ENCODE data around the gene FUS. TPM values are rescaled to one million over a fixed set of nuclear protein-coding genes. Genes with fewer than 3 reads are reported as not detected.
A peak's percentile ranks its signal among the peaks of the same experiment; 100 is the strongest.
"Not testable (repeated sequence)": the region's sequence is repeated elsewhere in the genome, so short reads cannot be mapped to it uniquely, and the experiment has no call there.

Gene FUS
- total and polyA plus RNA-seq, 2 of the 8 experiments (the other 6 are each of a cell fraction or from before 2014, with no cell fraction given): 484 to 685 TPM

DNA sequence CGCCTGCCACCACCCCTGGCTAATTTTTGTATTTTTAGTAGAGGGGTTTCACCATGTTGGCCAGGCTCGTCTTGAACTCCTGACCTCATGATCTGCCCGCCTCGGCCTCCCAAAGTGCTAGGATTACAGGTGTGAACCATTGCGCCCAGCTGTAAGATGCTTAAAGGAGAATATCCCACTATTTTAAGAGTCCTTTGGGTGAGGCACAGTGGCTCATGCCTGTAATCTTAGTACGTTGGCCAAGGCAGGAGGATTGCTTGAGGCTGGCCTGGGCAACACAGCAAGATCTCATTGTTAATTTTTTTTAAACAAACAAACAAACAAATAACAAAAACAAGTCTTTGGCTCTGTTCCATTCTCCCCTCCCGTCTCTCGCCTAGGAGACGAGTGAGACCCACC is 38.9 kb upstream of the FUS start:
- ChIA-PET CTCF (ENCODE audit: partially characterized antibody) (interaction anchor here (1.8 to 8.1 kb wide), 4 partner anchors 17 to 156 kb away, joined by 7 to 56 read pairs (median 12); partner anchors contain the start of genes BCKDK and HSD3B7), POLR2A (ENCODE audit: partially characterized antibody) (interaction anchor here (1.0 to 34.9 kb wide), 5 partner anchors 20 to 57 kb away, joined by 3 to 713 read pairs (median 73); partner anchors contain the start of genes BCKDK, FUS, KAT8 and PRSS8)
- Histone ChIP-seq H3K4me1 (replicated peaks in 1 of 4; ENCODE audit: control insufficient read depth in 3 of 4, insufficient read depth in 4 of 4, low read length in 3 of 4) (peaks cover 5 to 28% (median 23%) of the 10 kb centered on the region in 4 experiments), H4K8ac (ENCODE audit: extremely low read depth, insufficient read depth, low read length) (peak overlapping the region; percentile 7; the same call in 1 of the 2 replicates), H3K4me2 (ENCODE audit: insufficient read depth in 1 of 2, low read depth in 2 of 2, low read length in 2 of 2) (peak overlapping the region; percentile 51 to 53; a peak in 2 of 4 replicates), H2BK15ac (ENCODE audit: low read length) (peak overlapping the region; percentile 99), H2BK12ac (ENCODE audit: low read depth, low read length) (peak overlapping the region; percentile 94), H2BK120ac (replicated peaks; ENCODE audit: low read depth, low read length) (peak overlapping the region; percentile 47), H2AK5ac (ENCODE audit: low read depth, low read length) (peak overlapping the region; percentile 85; the same call in 1 of the 2 replicates), H4K91ac (replicated peaks; ENCODE audit: insufficient read length, low read length) (peak overlapping the region; percentile 96), H2BK5ac (ENCODE audit: low read depth, low read length) (peak overlapping the region; percentile 58; the same call in 1 of the 2 replicates), H2BK20ac (ENCODE audit: low read length) (peak overlapping the region; percentile 87; the same call in 1 of the 2 replicates), H4K5ac (ENCODE audit: insufficient read length, low read depth, low read length) (peak overlapping the region; percentile 81), H3K18ac (ENCODE audit: extremely low read depth, low read length) (0 out of 2 replicates have a peak overlapping the region, but pooled peaks have one; percentile 78), H3K27me3 (replicated peaks in 1 of 4; ENCODE audit: control insufficient read depth in 3 of 4, extremely low read depth in 1 of 4, insufficient read depth in 3 of 4, low read length in 3 of 4) (peaks cover 1 to 13% (median 9%) of the 10 kb centered on the region in 4 experiments; a peak in 5 of 7 replicates)
- not testable (repeated sequence) for H3K27ac ChIP-seq (ENCODE audit: low read depth, low read length); DNase-seq (ENCODE audit: low read depth in 1 of 2, low spot score in 2 of 2); H3K36me3 ChIP-seq (ENCODE audit: control insufficient read depth in 2 of 4, insufficient read depth in 4 of 4, low read length in 3 of 4); H3K14ac ChIP-seq (ENCODE audit: insufficient read length); H3K23ac ChIP-seq (ENCODE audit: insufficient read length); H3K56ac ChIP-seq (replicated peaks; ENCODE audit: insufficient read length, low read depth, low read length); H3K79me2 ChIP-seq (ENCODE audit: control insufficient read depth in 1 of 2, insufficient read depth in 2 of 2, low read length in 2 of 2); H3K23me2 ChIP-seq (ENCODE audit: low read depth, low read length); H3K9ac ChIP-seq (replicated peaks in 1 of 4; ENCODE audit: extremely low read depth in 1 of 4, low read depth in 3 of 4, low read length in 3 of 4); H4K20me1 ChIP-seq (replicated peaks in 1 of 2; ENCODE audit: control insufficient read depth in 1 of 2, insufficient read depth in 2 of 2, low read length in 2 of 2); H3K4ac ChIP-seq (replicated peaks; ENCODE audit: insufficient read length, low read depth, low read length); H3K79me1 ChIP-seq (ENCODE audit: low read depth, low read length); H3K4me3 ChIP-seq (ENCODE audit: extremely low read depth in 1 of 4, insufficient read depth in 2 of 4, low read depth in 3 of 4, low read length in 4 of 4); H3K9me3 ChIP-seq (ENCODE audit: insufficient read depth in 2 of 2, low read depth in 1 of 2, low read length in 1 of 2); H2AFZ ChIP-seq (ENCODE audit: low read length); FAIRE-seq
- WGBS, 2 experiments (ENCODE audit: extremely low coverage in 1 of 2, insufficient coverage in 1 of 2, insufficient read length in 1 of 2, insufficient replicate concordance in 2 of 2, low coverage in 1 of 2, low lambda C conversion rate in 2 of 2, missing lambda C conversion rate in 1 of 2): 89% methylated on average over 9 of the region's 9 CpGs; no CpG with 5 or more reads in 1 of the 2 experiments
